ENCODE results near the gene LAIR2.

Gene LAIR2

DNA sequence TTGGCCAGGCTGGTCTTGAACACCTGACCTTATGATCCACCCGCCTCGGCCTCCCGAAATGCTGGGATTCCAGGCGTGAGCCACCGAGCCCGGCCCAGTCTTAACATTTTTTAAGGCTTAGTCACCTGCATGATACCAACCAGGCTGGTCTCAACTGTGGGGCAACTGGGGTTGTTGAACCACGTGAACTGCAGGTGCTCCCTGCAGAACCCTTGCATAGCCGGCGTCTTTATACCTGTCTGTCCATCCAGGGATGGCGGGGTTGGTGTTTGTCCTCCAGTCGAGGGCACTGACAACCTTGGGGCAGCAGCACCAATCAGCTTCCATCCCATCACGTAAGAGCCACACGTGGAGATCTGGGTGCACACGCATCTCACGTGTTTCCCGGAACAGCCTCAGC, 46.2 kb downstream of the LAIR2 start:
- Histone ChIP-seq H3K9ac (ENCODE audit: low read depth, low read length) (no peak overlapping the region), H3K4me3 (ENCODE audit: low read depth in 1 of 2, low read length in 2 of 2) (no peak overlapping the region), H3K4me1 (ENCODE audit: insufficient read depth, low read length) (no peaks in the 10 kb centered on the region), H3K27me3 (ENCODE audit: insufficient read depth, low read length, poor library complexity) (peaks cover 6% of the 10 kb centered on the region), H3K9me3 (ENCODE audit: insufficient read depth, low read length, severe bottlenecking) (no peaks in the 10 kb centered on the region), H3K36me3 (ENCODE audit: insufficient read depth, low read length) (no peaks in the 10 kb centered on the region), H3K79me2 (ENCODE audit: insufficient read depth, low read length) (no peaks in the 10 kb centered on the region), H2AFZ (ENCODE audit: low read depth, low read length) (no peak overlapping the region), H3K4me2 (ENCODE audit: insufficient read depth, low read length) (no peak overlapping the region), H4K20me1 (ENCODE audit: insufficient read depth, low read length) (0 out of 2 replicates have a peak, but pooled peaks cover 2% of the 10 kb centered on the region), H3K27ac (ENCODE audit: low read length) (no peak overlapping the region)
- no peak for DNase-seq
- no peak for ATAC-seq (ENCODE audit: insufficient read depth, low read depth)
- TF ChIP-seq EZH2 (IDR thresholded peaks at IDR 0.05; ENCODE audit: borderline replicate concordance, low read depth, low read length, severe bottlenecking), result no peak
- TF ChIP-seq, protein P1, sequence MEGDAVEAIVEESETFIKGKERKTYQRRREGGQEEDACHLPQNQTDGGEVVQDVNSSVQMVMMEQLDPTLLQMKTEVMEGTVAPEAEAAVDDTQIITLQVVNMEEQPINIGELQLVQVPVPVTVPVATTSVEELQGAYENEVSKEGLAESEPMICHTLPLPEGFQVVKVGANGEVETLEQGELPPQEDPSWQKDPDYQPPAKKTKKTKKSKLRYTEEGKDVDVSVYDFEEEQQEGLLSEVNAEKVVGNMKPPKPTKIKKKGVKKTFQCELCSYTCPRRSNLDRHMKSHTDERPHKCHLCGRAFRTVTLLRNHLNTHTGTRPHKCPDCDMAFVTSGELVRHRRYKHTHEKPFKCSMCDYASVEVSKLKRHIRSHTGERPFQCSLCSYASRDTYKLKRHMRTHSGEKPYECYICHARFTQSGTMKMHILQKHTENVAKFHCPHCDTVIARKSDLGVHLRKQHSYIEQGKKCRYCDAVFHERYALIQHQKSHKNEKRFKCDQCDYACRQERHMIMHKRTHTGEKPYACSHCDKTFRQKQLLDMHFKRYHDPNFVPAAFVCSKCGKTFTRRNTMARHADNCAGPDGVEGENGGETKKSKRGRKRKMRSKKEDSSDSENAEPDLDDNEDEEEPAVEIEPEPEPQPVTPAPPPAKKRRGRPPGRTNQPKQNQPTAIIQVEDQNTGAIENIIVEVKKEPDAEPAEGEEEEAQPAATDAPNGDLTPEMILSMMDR (IDR thresholded peaks at IDR 0.05; ENCODE audit: borderline replicate concordance, extremely low read depth, low read length, poor library complexity, severe bottlenecking), result no peak

DNA sequence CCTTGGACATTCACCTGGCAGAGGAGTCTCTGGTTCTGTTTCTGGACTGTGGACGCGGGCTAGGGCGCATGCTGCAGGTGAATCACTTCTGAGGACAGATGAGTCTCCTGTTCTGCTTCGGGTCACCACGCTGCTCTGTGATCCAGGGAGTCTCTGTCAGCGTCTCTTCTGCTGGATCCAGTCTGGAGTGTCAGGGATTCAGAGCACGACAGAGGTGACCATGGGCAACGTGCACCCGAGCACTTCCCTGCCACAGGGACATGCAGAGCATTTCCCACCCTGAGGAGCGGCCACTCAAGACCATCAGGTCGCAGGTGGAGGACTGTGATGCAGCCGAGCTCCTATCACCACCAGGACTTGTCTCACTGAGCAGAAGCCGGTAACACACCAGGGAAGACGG, 46.6 kb downstream of the LAIR2 start:
- DNase-seq (no peak), ATAC-seq (ENCODE audit: insufficient read depth, low read depth) (no peak)
- no peak for TF ChIP-seq EZH2 (IDR thresholded peaks at IDR 0.05; ENCODE audit: borderline replicate concordance, low read depth, low read length, severe bottlenecking)
- TF ChIP-seq, protein P1 (IDR thresholded peaks at IDR 0.05; ENCODE audit: borderline replicate concordance, extremely low read depth, low read length, poor library complexity, severe bottlenecking), result no peak
- Histone ChIP-seq H3K36me3 (ENCODE audit: insufficient read depth, low read length) (no peaks in the 10 kb centered on the region), H3K4me1 (ENCODE audit: insufficient read depth, low read length) (no peaks in the 10 kb centered on the region), H3K9ac (ENCODE audit: low read depth, low read length) (no peak overlapping the region), H3K4me3 (ENCODE audit: low read depth in 1 of 2, low read length in 2 of 2) (no peak overlapping the region), H3K27ac (ENCODE audit: low read length) (no peak overlapping the region), H4K20me1 (ENCODE audit: insufficient read depth, low read length) (0 out of 2 replicates have a peak, but pooled peaks cover 2% of the 10 kb centered on the region), H3K27me3 (ENCODE audit: insufficient read depth, low read length, poor library complexity) (peaks cover 6% of the 10 kb centered on the region), H3K9me3 (ENCODE audit: insufficient read depth, low read length, severe bottlenecking) (no peaks in the 10 kb centered on the region), H3K79me2 (ENCODE audit: insufficient read depth, low read length) (no peaks in the 10 kb centered on the region), H2AFZ (ENCODE audit: low read depth, low read length) (no peak overlapping the region), H3K4me2 (ENCODE audit: insufficient read depth, low read length) (no peak overlapping the region)

DNA sequence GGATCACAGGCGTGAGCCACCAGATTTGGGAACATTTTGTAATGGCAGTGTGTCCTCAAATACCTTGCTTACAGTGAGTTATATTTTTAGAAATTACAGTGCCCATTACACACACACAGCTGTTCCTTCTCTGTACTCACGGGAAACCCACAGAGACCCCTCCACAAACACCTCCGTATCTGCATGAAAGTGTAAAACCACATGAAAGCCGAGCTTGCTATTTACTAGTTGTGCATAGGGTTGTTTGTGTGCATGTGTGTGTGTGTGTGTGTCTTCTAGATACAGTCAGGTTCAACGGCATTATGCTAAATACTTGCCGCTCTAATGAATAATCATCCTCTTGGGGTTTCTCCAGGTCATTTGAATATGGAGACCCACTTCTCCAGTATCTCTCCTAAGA, 48.7 kb downstream of the LAIR2 start:
- Histone ChIP-seq H3K4me2 (ENCODE audit: insufficient read depth, low read length) (no peak overlapping the region), H4K20me1 (ENCODE audit: insufficient read depth, low read length) (0 out of 2 replicates have a peak, but pooled peaks cover 2% of the 10 kb centered on the region), H2AFZ (ENCODE audit: low read depth, low read length) (no peak overlapping the region), H3K79me2 (ENCODE audit: insufficient read depth, low read length) (no peaks in the 10 kb centered on the region), H3K27me3 (ENCODE audit: insufficient read depth, low read length, poor library complexity) (peaks cover 6% of the 10 kb centered on the region), H3K9me3 (ENCODE audit: insufficient read depth, low read length, severe bottlenecking) (no peaks in the 10 kb centered on the region), H3K4me3 (ENCODE audit: low read depth in 1 of 2, low read length in 2 of 2) (no peak overlapping the region), H3K4me1 (ENCODE audit: insufficient read depth, low read length) (no peaks in the 10 kb centered on the region), H3K27ac (ENCODE audit: low read length) (no peak overlapping the region), H3K9ac (ENCODE audit: low read depth, low read length) (no peak overlapping the region), H3K36me3 (ENCODE audit: insufficient read depth, low read length) (no peaks in the 10 kb centered on the region)
- ATAC-seq (ENCODE audit: insufficient read depth, low read depth), result peak; percentile 66; the same call in 2 of the 3 replicates
- peak; percentile 49 for DNase-seq
- TF ChIP-seq, protein P1 (IDR thresholded peaks at IDR 0.05; ENCODE audit: borderline replicate concordance, extremely low read depth, low read length, poor library complexity, severe bottlenecking), result no peak
- TF ChIP-seq EZH2 (IDR thresholded peaks at IDR 0.05; ENCODE audit: borderline replicate concordance, low read depth, low read length, severe bottlenecking), result no peak
